Ureter (tissue), 1 donor: ENCODE measurements around the gene SPHK2. TPM values are rescaled to one million over a fixed set of nuclear protein-coding genes. Genes with fewer than 3 reads are reported as not detected.
"Not testable (repeated sequence)": the region's sequence is repeated elsewhere in the genome, so short reads cannot be mapped to it uniquely, and the experiment has no call there.

Source experiments
- DNase-seq: peaks from one replicate; pipeline ENCODE4 v3.0.0-alpha.2; 2020; ENCODE audit warnings: low spot score
- total RNA-seq: library from RNA; stranded (reverse); gene quantifications from one replicate; pipeline ENCODE4 v1.2.4, GENCODE V29; 2023
- donor health status: DM: yes; HTN: yes; CAD: no.

SPHK2 gene
- 27.6 TPM for total RNA-seq

GRCh38 chr19:48618916-48619691, at the start of gene SPHK2, which contains the start of gene RPL18:
Gene SPHK2, plus strand, starts transcription at chr19:48619506. Its CDS starts 1,009 bp downstream, at chr19:48620515.
Gene RPL18, minus strand, starts transcription at chr19:48619178. Its CDS starts 35 bp downstream, at chr19:48619143.
- peak; percentile 98 for DNase-seq

- DNase-seq: no peak
Observed at GRCh38 chr19:48569814-48570213, 49.5 kb upstream of the SPHK2 start.

- no peak for DNase-seq
Observed at GRCh38 chr19:48571378-48572162, 47.7 kb upstream of the SPHK2 start.

GRCh38 chr19:48573163-48573505, 46.2 kb upstream of the SPHK2 start:
- DNase-seq: no peak

- DNase-seq: no peak
Observed at GRCh38 chr19:48575931-48576622, 43.2 kb upstream of the SPHK2 start.

- DNase-seq: not testable (repeated sequence)
Observed at GRCh38 chr19:48577908-48578307, 41.4 kb upstream of the SPHK2 start.

- no peak for DNase-seq
Observed at GRCh38 chr19:48578891-48579290, 40.4 kb upstream of the SPHK2 start.

DNA sequence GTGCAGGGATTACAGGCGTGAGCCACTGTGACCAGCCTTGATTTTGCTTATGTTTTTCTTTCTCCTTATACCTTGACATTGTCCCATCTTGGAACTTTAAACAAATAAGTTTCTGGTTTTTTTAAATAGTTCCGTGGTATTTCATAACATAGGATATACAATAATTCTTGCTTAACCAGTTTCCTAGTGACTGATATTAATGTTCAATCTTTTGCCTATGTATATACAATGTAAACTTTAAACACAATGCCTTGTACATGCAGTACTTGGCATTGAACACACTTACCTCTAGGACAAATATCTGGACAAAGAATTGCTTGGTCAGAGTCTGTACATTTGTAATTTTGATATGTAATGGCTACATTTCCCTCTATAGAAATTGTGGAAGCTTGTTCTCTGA, 37.1 kb upstream of the SPHK2 start:
- DNase-seq: no peak

- DNase-seq: no peak
Observed at GRCh38 chr19:48587387-48587786, 31.9 kb upstream of the SPHK2 start.

- DNase-seq: peak; percentile 91
Observed at GRCh38 chr19:48588670-48589401, 30.5 kb upstream of the SPHK2 start.

- DNase-seq: no peak
Observed at GRCh38 chr19:48591021-48591420, 28.3 kb upstream of the SPHK2 start.

DNA sequence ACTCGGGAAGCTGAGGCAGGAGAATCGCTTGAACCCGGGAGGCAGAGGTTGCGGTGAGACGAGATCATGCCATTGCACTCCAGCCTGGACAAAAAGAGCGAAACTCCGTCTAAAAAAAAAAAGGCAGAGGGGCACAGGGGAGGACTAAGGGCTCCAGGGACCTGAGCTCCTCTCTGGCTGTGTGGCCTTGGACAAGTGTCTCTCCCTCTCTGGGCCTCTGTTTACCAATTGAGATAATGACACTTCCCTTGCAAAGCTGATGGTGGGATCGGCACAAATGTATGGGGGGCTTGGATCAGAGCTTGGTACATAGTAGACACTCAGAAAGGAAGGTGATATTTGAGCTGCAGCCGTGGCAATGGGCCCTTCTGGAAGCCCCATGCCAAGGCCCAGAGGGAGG, 24.1 kb upstream of the SPHK2 start:
- DNase-seq: no peak

DNA sequence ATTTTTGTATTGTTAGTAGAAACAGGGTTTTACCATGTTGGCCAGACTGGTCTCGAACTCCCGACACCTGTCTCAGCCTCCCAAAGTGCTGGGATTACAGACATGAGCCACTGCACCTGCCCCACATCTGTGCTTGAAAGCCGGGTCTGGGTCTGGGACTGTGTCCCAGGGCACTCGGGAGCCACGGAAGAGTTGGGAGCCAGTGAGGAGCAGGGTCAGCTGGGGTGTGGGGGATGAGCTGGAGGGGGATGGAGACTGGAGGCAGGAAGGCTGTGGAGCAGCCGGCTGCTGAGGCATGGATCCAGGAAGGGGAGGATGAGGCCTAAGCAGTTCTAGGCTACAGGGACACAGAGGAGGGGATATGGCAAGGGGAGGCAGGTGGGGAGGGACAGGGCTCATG, 23.5 kb upstream of the SPHK2 start:
- DNase-seq: no peak

GRCh38 chr19:48596237-48596636, 23.1 kb upstream of the SPHK2 start:
- DNase-seq: no peak

- DNase-seq: no peak
Observed at GRCh38 chr19:48596679-48597465, 22.4 kb upstream of the SPHK2 start.

DNA sequence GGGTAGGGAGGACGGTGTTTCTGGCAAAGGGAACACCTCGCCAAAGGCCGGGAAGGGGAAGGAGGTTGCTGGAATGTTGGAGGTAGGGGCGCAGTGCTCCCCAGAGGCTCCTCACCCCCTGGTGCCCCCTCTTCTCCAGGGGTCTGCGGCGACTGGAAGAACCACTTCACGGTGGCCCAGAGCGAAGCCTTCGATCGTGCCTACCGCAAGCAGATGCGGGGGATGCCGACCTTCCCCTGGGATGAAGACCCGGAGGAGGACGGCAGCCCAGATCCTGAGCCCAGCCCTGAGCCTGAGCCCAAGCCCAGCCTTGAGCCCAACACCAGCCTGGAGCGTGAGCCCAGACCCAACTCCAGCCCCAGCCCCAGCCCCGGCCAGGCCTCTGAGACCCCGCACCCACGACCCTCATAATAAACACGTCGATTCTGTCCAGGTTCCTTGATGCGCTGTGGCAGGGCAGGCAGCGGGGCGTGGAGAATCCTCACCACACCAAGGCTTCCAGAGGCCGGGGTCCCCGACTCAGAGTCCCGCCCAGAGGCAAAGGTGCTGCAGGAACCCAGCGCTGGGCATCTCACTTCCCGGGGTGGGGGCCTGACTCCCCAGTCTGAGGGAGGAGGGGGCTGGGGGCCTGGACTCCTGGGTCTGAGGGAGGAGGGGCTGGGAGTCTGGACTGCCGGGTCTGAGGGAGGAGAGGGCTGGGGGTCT, 20.2 kb upstream of the SPHK2 start:
- DNase-seq: no peak

DNA sequence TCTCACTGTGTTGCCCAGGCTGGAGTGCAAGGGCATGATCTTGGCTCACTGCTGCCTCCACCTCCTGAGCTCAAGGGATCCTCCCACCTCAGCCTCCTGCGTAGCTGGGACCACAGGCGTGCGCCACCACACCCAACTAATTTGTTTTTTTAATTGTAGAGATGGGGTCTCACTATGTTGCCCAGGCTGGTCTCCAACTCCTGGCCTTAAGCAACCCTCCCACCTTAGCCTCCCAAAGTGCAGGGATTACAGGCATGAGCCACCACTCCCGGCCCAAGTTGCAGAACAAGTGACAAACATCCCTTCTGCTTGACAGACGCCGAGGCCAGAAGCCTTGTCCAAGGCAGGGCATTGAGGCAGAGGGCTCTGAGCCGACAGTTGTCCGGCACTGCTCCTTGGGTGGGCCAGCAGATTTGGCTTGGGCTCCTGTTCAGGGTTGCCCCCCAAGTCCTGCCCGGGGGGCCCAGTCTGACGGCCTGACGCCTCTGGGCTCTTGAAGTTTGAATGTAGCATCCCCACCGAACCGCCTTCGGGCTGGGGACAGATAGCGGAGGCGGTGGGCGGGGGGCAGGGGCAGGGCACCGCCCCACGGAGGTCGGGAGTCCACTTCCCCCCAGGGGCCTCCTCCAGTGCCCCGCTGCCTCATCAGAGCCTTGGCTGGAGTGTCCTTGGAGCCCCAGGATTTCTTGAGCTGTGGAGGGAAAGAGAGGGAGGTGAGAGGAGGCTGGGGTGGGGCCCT, 18.5 kb upstream of the SPHK2 start:
- DNase-seq: no peak

GRCh38 chr19:48603001-48603400, 16.3 kb upstream of the SPHK2 start:
- no peak for DNase-seq

DNA sequence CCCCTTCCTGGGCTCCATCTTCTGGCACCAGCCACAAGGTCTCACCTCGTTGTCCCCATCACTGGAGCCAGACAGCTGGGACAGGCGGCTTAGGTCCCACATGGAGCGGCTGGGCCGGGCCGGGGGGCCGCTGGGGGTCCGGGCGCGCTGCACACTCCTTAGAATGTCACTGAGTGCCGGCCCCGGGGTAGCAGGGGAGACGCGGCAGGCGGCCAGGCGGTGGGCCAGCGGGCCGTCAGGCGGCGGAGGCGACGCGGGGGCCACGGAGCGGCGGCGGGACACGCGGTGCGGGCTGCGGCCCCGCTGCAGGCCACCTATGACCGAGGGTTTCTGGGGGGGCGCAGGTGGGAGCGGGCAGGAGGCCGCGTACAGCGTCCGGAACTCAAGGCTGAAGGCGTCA, 15.9 kb upstream of the SPHK2 start:
- no peak for DNase-seq

- DNase-seq: no peak
Observed at GRCh38 chr19:48603850-48604249, 15.5 kb upstream of the SPHK2 start.
